GM23248 (cell line): ENCODE measurements around the gene MYO10.

ENCODE experiments used
- EZH2 ChIP-seq: fragments of 200-600 bp; sonication (generic); IDR thresholded peaks from 2 replicates; pipeline ENCODE4 v1.6.1; 2018; ENCODE audit warnings: antibody characterized with exemption, mild to moderate bottlenecking; ENCODE audit not compliant: insufficient read depth, poor library complexity, severe bottlenecking
- EZH2phosphoT487 ChIP-seq: fragments of 200-600 bp; sonication (generic); IDR thresholded peaks from 2 replicates; pipeline ENCODE4 v1.6.1; 2018; ENCODE audit warnings: antibody characterized with exemption, moderate library complexity, mild to moderate bottlenecking, low read depth; ENCODE audit not compliant: insufficient read depth

- TF ChIP-seq EZH2phosphoT487: no peak
- no peak for TF ChIP-seq EZH2
Observed at GRCh38 chr5:16974981-16975380, 38.9 kb upstream of the MYO10 start.
